NK-92 treated with Interleukin-12 subunit alpha and Interleukin-12 subunit beta, amount 100 ng/mL, for 24 hours (cell line): Measurements from ENCODE around the gene CORT.

ENCODE experiments used
- DNase-seq: peaks from one replicate; lab custom pipeline; 2025; lab: John Stamatoyannopoulos, UW

The CORT gene

DNA sequence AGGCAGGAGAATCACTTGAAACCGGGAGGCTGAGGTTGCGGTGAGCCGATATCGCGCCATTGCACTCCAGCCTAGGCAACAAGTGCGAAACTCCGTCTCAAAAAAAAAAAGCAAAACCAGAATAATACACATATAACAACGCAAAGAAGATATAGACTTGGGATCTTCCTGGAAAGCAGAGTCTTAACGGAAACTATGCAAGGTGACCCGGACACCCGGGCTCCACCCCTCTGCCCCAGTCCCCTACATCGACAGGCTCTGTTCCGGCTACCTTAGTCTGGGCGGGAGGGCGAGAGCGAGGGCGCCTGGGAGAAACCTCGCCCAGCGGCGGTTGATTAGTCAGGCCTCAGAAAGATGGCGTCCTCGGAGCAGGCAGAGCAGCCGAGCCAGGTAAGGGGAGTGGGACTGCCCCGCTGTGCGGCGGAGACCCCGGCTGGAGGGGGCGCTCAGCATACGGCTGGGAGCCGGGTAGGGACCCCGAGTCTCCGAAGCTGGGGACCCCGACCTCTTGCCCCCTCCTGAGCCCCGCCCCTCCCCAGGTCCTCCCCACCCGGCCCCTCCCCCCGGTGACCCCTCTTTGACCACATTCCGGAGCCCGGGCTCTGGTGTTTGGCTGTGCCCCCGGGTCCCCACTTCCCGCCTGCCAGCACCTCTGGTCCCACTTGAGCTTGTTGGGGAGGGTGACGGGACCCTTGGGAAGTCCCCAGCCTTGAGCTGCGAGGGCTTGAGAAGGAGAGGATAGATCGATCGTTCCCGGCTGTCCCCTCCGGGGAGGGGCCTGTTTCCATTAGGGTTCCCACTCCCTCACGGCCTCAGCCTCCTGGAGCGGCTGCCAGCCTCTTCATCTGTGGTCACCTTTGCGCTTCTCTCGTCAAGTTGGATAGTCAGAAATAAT, 25.0 kb downstream of the CORT start, which contains the start of gene PEX14:
Gene PEX14, plus strand, starts transcription at position 338 of the 895 bp plus-strand sequence. Its CDS starts 17 bp downstream, at position 355.
- peak; percentile 78 for DNase-seq

DNA sequence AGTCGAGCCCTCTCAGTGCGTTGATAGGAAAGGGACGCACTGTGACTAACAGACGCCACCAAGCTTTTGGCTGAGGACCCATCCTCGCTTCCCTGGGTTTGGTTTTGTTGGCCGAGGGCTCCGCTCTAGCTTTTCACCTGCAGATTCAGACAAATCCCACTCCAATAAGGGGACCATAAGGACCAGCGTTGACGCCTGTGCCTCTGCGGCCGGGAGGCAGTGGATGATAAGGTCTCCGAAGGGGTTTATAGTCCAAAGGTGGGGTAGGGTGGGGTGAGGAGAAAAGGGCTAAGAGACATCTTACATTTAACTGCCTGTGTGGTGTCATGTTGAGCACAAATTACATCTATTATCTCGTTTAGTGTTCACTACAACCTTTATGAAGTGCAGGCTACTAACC, 25.7 kb downstream of the CORT start:
- no peak for DNase-seq

DNA sequence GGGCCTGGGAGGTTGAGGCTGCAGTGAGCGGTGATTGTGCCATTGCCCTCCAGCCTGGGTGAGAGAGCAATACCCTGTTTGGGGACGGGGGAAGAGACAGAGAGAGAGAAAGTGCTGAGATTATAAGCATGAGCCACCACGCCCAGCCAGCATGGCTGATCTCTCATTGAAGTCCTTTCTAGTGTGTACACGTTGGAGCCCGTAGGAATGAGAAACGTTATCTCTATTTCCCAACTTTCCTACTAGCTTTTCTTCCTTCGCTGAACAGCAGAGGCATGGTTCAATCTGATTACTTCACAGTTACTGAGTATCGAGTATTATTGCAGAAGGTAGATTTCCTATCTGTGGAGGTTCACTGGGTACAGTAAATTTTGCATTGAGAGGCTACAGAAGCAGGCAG, 29.5 kb downstream of the CORT start:
- DNase-seq: no peak

- no peak for DNase-seq
Measured at GRCh38 chr1:10480614-10481013, 30.8 kb downstream of the CORT start.

GRCh38 chr1:10484521-10484920, 34.7 kb downstream of the CORT start:
- no peak for DNase-seq

DNA sequence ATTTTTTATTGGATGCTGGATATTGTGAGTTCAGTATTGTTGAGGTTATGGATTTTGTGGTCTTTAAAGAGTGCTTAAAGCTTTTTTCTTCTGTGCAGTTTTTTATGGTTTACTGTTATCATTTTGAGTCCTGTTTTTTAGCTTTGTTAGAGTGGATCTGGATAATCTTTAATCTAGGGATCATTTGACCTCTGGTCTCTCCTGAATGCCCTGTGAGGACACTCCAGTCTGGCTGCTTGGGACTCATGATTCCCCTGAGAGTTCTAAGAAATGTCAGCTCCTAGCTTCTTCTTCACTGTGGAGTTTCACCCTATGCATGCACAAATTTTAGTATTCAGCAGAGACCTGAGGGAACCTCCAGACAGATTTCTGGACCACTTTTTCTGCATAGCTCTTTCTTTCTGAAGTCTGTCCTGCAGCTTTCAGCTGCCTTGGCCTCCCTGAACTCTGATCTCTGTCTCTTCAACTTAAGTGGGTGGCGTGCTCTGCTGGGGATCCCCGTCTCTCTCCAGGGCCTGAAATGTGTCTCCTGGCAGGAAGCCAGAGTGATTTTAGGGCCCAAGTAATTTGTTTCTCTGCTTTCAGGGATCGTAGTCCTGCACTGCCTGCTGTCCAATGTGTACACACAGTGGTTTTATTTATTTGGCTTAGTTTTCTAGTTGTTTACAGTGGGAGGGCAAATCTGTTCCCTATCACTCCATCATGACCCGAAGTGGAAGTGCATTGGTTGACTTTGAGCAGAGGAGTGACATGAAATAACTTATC, 39.6 kb downstream of the CORT start:
- DNase-seq: no peak

DNA sequence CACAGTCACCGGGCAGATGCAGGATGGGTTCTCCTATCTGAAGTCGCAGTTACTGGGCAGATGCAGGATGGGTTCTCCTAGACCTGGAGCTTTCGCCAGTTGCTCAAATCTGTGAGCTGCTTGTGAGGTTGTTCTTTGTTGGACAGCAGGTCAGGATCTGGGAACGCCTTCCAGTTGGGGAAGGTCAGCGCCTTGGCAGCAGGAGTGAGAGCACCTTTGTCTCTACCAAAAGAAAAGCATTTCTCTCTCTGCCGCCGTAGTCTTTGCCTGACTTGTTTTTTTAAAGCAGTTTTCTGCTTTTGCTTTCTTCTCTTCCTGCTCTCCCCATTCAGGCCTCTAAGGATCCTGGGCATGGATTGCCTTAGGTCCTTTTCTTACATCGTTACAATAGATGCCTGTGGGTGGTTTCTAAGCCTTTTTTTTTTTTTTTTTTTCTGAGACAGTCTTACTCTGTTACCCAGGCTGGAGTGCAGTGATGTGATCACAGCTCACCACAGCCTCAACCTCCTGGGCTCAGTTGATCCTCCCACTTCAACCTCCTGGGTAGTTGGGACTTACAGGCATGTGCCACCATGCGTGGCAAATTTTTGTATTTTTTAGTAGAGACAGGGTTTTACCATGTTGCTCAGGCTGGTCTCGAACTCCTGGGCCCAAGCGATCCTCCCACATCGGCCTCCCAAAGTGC, 40.6 kb downstream of the CORT start:
- DNase-seq: no peak

- no peak for DNase-seq
Measured at GRCh38 chr1:10494418-10494753, 44.6 kb downstream of the CORT start.

DNA sequence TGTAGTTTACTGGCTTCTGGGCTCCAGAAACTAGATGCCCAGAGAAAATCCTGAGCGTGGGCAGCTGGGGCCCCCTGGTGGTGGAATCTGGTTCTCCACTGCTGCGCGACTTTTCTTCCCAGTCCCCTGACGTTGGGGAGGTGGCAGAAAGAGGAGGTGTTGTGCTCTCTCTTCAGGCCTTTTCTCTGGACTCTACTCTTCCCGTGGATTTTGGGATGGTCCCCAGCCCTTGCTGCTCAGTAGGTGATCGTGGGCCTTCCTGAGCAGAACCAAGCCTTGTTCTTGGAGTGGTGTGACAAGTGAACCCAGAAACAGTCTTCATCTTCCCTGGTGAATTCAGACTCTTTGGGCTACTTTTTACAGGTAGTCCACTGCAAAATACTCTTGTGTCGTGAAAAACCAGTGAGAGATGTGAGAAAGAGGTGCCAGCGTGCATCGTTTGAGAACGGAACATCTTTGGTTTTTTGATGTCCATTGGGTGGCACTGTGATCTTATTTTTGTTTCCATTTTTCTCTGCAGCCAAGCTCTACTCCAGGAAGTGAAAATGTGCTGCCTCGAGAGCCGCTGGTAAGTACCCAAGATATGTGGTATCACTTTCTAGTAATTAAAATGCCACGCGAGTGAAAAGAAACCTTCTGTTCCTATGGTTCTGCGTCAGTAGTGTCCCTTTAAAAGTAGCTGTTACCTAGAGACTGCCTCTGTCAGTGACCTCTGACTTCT, 45.1 kb downstream of the CORT start:
- DNase-seq: peak; percentile 38

DNA sequence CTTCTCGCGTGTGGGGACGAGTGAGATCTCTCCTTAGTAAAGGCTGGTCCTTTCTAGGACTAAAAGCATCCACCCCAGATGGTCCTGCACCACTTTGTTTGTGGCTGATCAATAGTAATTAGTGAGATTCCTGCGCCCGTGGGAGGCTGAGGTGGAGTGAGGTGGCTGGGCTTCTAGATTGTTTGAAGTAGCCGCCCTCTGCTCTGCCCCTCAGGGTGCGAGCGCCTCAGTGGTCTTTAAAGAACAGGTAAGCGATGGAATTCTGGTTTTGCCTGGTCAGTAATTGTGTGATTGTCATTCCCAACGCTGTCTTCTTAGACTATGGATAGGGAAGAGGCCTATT, 45.6 kb downstream of the CORT start:
- no peak for DNase-seq

DNA sequence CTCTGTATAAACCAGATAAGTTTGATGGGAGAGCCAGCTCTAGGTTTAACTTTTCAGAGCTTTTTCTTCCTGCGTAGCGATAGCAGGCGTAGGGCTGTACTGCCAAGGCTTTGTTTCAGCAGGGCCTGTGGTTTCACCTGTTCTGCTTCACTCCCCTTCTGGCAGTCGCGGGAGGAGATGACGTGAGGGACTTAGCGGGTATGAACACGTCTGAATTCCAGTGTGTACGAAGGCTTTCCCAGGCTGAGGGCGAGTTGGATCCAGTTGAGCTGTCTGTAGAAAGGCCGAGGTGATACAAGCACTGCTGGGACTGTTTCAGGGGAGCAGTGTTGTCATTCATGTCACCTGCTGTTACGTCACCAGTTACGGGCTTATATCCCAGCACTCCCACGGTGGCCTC, 46.1 kb downstream of the CORT start:
- DNase-seq: no peak

- DNase-seq: no peak
Measured at GRCh38 chr1:10497109-10497508, 47.3 kb downstream of the CORT start.

GRCh38 chr1:10498231-10498630, 48.4 kb downstream of the CORT start:
- no peak for DNase-seq
